K562 (cell line): ENCODE data around the gene TRAPPC12. TPM values are rescaled to one million over a fixed set of nuclear protein-coding genes. Genes with fewer than 3 reads are reported as not detected.

Experiments
- ATAC-seq: fragments of 200-7000 bp; cut with Tn5 transposase; 3 replicates; pipeline ENCODE4 v1.9.1; 2020; ENCODE audit warnings: moderate library complexity
- BruUV-seq: library from RNA; stranded (reverse); fragments of 400-500 nt; replicated peaks from 2 replicates; lab custom pipeline; 2021; lab: Mats Ljungman, UMichigan
- CTCF ChIA-PET: fragments of 300-600 bp; formaldehyde crosslinking; extraction: SDS; loops from one replicate; lab custom pipeline; 2021; ENCODE audit warnings: low intra/inter-chr PET ratio; lab: Yijun Ruan, JAX
- POLR2A ChIA-PET: fragments of 300-600, 350-650 bp; sonication (Branson Sonifier 250); formaldehyde crosslinking; extraction: SDS; loops from one replicate; lab custom pipeline; 2021; ENCODE audit warnings: antibody characterized with exemption, inconsistent platforms; lab: Yijun Ruan, JAX
- DNase-seq, 4 experiments: peaks; one replicate each; pipeline versions ENCODE4 v3.0.0 to v3.0.0-alpha.2; 2011 to 2018; ENCODE audit warnings: low spot score in 3 of 4, mixed read lengths in 3 of 4; ENCODE audit errors: extremely low read depth in 1 of 4
- FAIRE-seq: peaks from 2 replicates; lab custom pipeline; 2011; peaks lifted over from hg19 to GRCh38; lab: Jason Lieb, UNC
- H2AFZ ChIP-seq: 2 replicates; pipeline ENCODE4 v1.6.0; 2011; ENCODE audit warnings: low read depth, low read length, control low read depth, inconsistent platforms
- H3K27ac ChIP-seq: fragments of 200-600 bp; 3 replicates; pipeline ENCODE4 v1.8.0; 2011; ENCODE audit warnings: low read depth, mild to moderate bottlenecking, control low read depth, inconsistent platforms, low read length, moderate library complexity, mixed read lengths; ENCODE audit errors: extremely low read depth
- H3K27me3 ChIP-seq, 2 experiments: fragments of 300-600 bp in 1 of 2; 2 replicates in 1 of 2; 3 replicates in 1 of 2; pipeline versions ENCODE4 v1.6.0 to v1.8.0; 2011; ENCODE audit warnings: inconsistent platforms in 2 of 2, low read length in 2 of 2, mild to moderate bottlenecking in 1 of 2, mixed read lengths in 1 of 2, moderate library complexity in 1 of 2; ENCODE audit not compliant: control insufficient read depth in 2 of 2, insufficient read depth in 2 of 2
- H3K36me3 ChIP-seq: fragments of 300-600 bp; 3 replicates; pipeline ENCODE4 v1.8.0; 2011; ENCODE audit warnings: mild to moderate bottlenecking, low read length, inconsistent platforms; ENCODE audit not compliant: control insufficient read depth, insufficient read depth
- H3K4me1 ChIP-seq, 2 experiments: fragments of 200-600 bp in 1 of 2; replicated peaks in 1 of 2; 2 replicates in 1 of 2; 3 replicates in 1 of 2; pipeline versions ENCODE4 v1.5.1 to v1.8.0; 2011; ENCODE audit warnings: inconsistent platforms in 2 of 2, low read length in 2 of 2, mild to moderate bottlenecking in 1 of 2, mixed read lengths in 1 of 2, moderate library complexity in 1 of 2; ENCODE audit not compliant: control insufficient read depth in 2 of 2, insufficient read depth in 2 of 2
- H3K4me2 ChIP-seq: 2 replicates; pipeline ENCODE4 v1.6.1; 2011; ENCODE audit warnings: low read length, control low read depth, inconsistent platforms, mixed read lengths; ENCODE audit not compliant: insufficient read depth
- H3K4me3 ChIP-seq: fragments of 200-600 bp; sonication (generic), shearing (Covaris generic); 2 replicates; pipeline ENCODE4 v1.5.1; 2016; ENCODE audit warnings: control low read depth, inconsistent platforms
- H3K79me2 ChIP-seq: fragments of 200-600 bp; 3 replicates; pipeline ENCODE4 v1.8.0; 2011; ENCODE audit warnings: low read length, inconsistent platforms; ENCODE audit not compliant: control insufficient read depth, insufficient read depth
- H3K9ac ChIP-seq, 2 experiments: 2 replicates each; pipeline versions ENCODE4 v1.6.0 to v1.6.1; 2011; ENCODE audit warnings: low read depth in 2 of 2, low read length in 2 of 2, control low read depth in 1 of 2, inconsistent platforms in 1 of 2, mild to moderate bottlenecking in 1 of 2, mixed read lengths in 1 of 2; ENCODE audit not compliant: insufficient read depth in 1 of 2
- H3K9me1 ChIP-seq: one replicate; pipeline ENCODE4 v1.6.0; 2011; ENCODE audit warnings: inconsistent platforms, mild to moderate bottlenecking, low read length, moderate library complexity; ENCODE audit not compliant: control insufficient read depth, insufficient read depth
- H3K9me3 ChIP-seq: replicated peaks from 2 replicates; pipeline ENCODE4 v1.5.1; 2011; ENCODE audit warnings: low read depth, low read length, inconsistent platforms; ENCODE audit not compliant: control insufficient read depth, insufficient read depth
- H4K20me1 ChIP-seq: replicated peaks from 2 replicates; pipeline ENCODE4 v1.6.1; 2011; ENCODE audit warnings: low read length, inconsistent platforms, mixed read lengths; ENCODE audit not compliant: control insufficient read depth, insufficient read depth
- BACH1 ChIP-seq: fragments of 200-800 bp; sonication (Bioruptor generic); IDR thresholded peaks from 2 replicates; pipeline ENCODE4 v1.6.1; 2016; ENCODE audit warnings: missing genetic modification characterization, missing compliant biosample characterization
- CREB3 ChIP-seq: fragments of 450-650 bp; conservative IDR thresholded peaks from 2 replicates; pipeline ENCODE4 v1.6.1; 2016; ENCODE audit warnings: missing genetic modification characterization, low read depth, mild to moderate bottlenecking, missing compliant biosample characterization, moderate library complexity
- DACH1 ChIP-seq: fragments of 450-650 bp; IDR thresholded peaks from 2 replicates; pipeline ENCODE4 v1.6.1; 2018; ENCODE audit not compliant: partially characterized antibody
- MITF ChIP-seq: IDR thresholded peaks from 2 replicates; pipeline ENCODE4 v1.6.1; 2014; ENCODE audit warnings: antibody characterized with exemption
- NR2C1 ChIP-seq, 2 experiments: fragments of 450-650 bp; IDR thresholded peaks; 2 replicates each; pipeline ENCODE4 v1.6.1; 2017; ENCODE audit warnings: mild to moderate bottlenecking in 2 of 2, antibody characterized with exemption in 1 of 2, inconsistent platforms in 1 of 2, missing compliant biosample characterization in 1 of 2, missing genetic modification characterization in 1 of 2
- SRSF7 ChIP-seq: fragments of 200-400 bp; formaldehyde crosslinking; optimal IDR thresholded peaks from 2 replicates; pipeline ENCODE3; 2017; ENCODE audit warnings: mild to moderate bottlenecking, low read depth, low read length
- ZBED1 ChIP-seq: IDR thresholded peaks from 2 replicates; pipeline ENCODE4 v1.6.1; 2014
- ZFPM2 ChIP-seq: fragments of 250-450 bp; sonication (Bioruptor Pico); IDR thresholded peaks from 2 replicates; pipeline ENCODE4 v1.5.1; 2022; ENCODE audit warnings: mild to moderate bottlenecking
- ZNF408 ChIP-seq: fragments of 250-450 bp; sonication (Bioruptor Pico); IDR thresholded peaks from 2 replicates; pipeline ENCODE4 v1.4.0; 2020; ENCODE audit warnings: low read depth, mild to moderate bottlenecking, moderate library complexity
- ZNF561 ChIP-seq: fragments of 450-650 bp; formaldehyde crosslinking; conservative IDR thresholded peaks from 2 replicates; pipeline ENCODE4 v1.4.0; 2020; ENCODE audit warnings: mild to moderate bottlenecking, moderate library complexity
- ZNF583 ChIP-seq: fragments of 250-450 bp; sonication (Bioruptor Pico); IDR thresholded peaks from 2 replicates; pipeline ENCODE4 v1.4.0; 2020
- WGBS: fragments of 100-300 bp; shearing (Covaris generic); methylation state at CpG from one replicate; pipeline ENCODE4 v1.1.6; 2016; ENCODE audit warnings: low coverage, mixed read lengths; ENCODE audit not compliant: insufficient coverage; ENCODE audit errors: missing lambda C conversion rate; 5-methylcytosine and 5-hydroxymethylcytosine counted together
- in situ Hi-C: fragments of 300-500 bp; cut with MboI; formaldehyde crosslinking; loops from 4 replicates; pipeline ENCODE4 v1.15.0; 2018; ENCODE audit warnings: inconsistent platforms, mixed read lengths
- intact Hi-C: fragments of 100-400 bp; cut with micrococcal nuclease; formaldehyde crosslinking; loops from 2 replicates; pipeline ENCODE4 v1.14.2; 2022
- polyA plus RNA-seq, 8 experiments: library from polyadenylated mRNA; depleted of rRNA in 4 of 8; stranded (reverse) in 5 of 8; unstranded in 3 of 8; fragments of >200 nt; fragmentation: Nextera tagmentation in 2 of 8; fragmentation: Illumina TruSeq in 1 of 8; extraction: Ambion mirVana in 2 of 8; extraction: Trizol in 1 of 8; gene quantifications; 2 replicates each; pipeline versions ENCODE4 v1.2.1 to v1.2.3, GENCODE V29; 2011 to 2014; ENCODE audit warnings: inconsistent platforms in 1 of 8, missing spikeins in 1 of 8
- total RNA-seq, 7 experiments: library from RNA; depleted of rRNA in 6 of 7; stranded (reverse); fragments of >200 nt in 6 of 7; fragmentation: Illumina TruSeq in 2 of 7; extraction: Trizol in 2 of 7; gene quantifications; 2 replicates each; pipeline versions ENCODE4 v1.2.1 to v1.2.3, GENCODE V29; 2011 to 2021; ENCODE audit warnings: low replicate concordance in 1 of 7

Gene TRAPPC12
- total and polyA plus RNA-seq, 9 of the 15 experiments (the other 6 are each of a cell fraction or from before 2014, with no cell fraction given) = 8.0 to 75.2 (median 39.1) TPM

GRCh38 chr2:3344897-3345296 is 34.6 kb upstream of the TRAPPC12 start:
- in situ Hi-C loops (no loop called here), intact Hi-C loops (no loop called here)
- H3K79me2 ChIP-seq = no peaks in the 10 kb centered on the region
- no peak overlapping the region for H3K4me2 ChIP-seq
- no peaks in the 10 kb centered on the region for H3K27me3 ChIP-seq
- BruUV-seq = no TSS peak
- peaks cover 16% of the 10 kb centered on the region; the same call in 2 of the 3 replicates for H3K36me3 ChIP-seq
- ATAC-seq (no peak), FAIRE-seq (no peak), DNase-seq (no peak)
- H3K9me3 ChIP-seq = 0 out of 2 replicates have a peak, but pooled peaks cover 2% of the 10 kb centered on the region
- TF ChIP-seq MITF (no peak), ZNF561 (CRISPR knock-in tag) (no peak)
- H4K20me1 ChIP-seq = no peaks in the 10 kb centered on the region
- 87% methylated on average over 6 of the region's 6 CpGs for WGBS
- peaks cover 0 to 4% of the 10 kb centered on the region in 2 experiments; a peak in 1 of 5 replicates for H3K4me1 ChIP-seq
- no peak overlapping the region for H3K4me3 ChIP-seq
- ChIA-PET POLR2A (no interaction called here), CTCF (no interaction called here)
- H3K9me1 ChIP-seq = no peaks in the 10 kb centered on the region
- H3K9ac ChIP-seq = no peak overlapping the region
- H2AFZ ChIP-seq = no peak overlapping the region
- no peak overlapping the region for H3K27ac ChIP-seq

DNA sequence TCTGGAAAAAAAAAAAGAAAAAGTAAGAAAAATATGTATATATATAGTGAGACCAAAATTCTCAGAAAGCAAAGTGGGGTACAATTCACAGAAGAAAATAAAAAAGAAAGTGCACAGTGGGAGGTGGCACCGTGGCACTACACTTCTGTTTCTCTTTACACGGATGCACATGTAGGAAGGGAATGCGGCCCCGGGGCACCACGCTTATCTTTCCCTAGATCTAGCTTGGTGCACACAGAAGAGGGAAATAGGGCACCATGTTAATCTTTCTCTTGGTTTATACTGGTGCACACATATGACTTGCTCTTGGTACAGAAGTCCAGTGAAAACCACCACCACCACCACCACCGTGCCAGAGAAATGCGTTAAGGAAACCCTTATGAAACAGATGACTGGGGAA is 33.9 kb upstream of the TRAPPC12 start:
- in situ Hi-C loops = no loop called here
- POLR2A ChIA-PET = no interaction called here

More for the DNA sequence above, 33.9 kb upstream of the TRAPPC12 start:
- H3K9ac ChIP-seq = no peak overlapping the region
- no peak overlapping the region for H3K27ac ChIP-seq
- no peaks in the 10 kb centered on the region for H3K79me2 ChIP-seq
- no peaks in the 10 kb centered on the region for H4K20me1 ChIP-seq
- 95% methylated on average over 7 of the region's 7 CpGs for WGBS
- H3K4me2 ChIP-seq = no peak overlapping the region
- H2AFZ ChIP-seq = no peak overlapping the region
- DNase-seq (no peak), FAIRE-seq (no peak), ATAC-seq (no peak)
- CTCF ChIA-PET = no interaction called here
- intact Hi-C loops = no loop called here
- H3K9me1 ChIP-seq = no peaks in the 10 kb centered on the region
- H3K36me3 ChIP-seq = peaks cover 20% of the 10 kb centered on the region; the same call in 2 of the 3 replicates
- H3K4me3 ChIP-seq = no peak overlapping the region
- no peaks in the 10 kb centered on the region for H3K27me3 ChIP-seq
- BruUV-seq = no TSS peak
- peaks cover 0 to 4% of the 10 kb centered on the region in 2 experiments; a peak in 1 of 5 replicates for H3K4me1 ChIP-seq
- TF ChIP-seq SRSF7 (no peak), ZFPM2 (CRISPR knock-in tag) (no peak), CREB3 (tag) (no peak), BACH1 (tag) (no peak), NR2C1 (IDR thresholded peaks at IDR 0.05) (no peak), NR2C1 (tag; IDR thresholded peaks at IDR 0.05) (no peak), DACH1 (no peak), ZBED1 (no peak), ZNF583 (no peak), ZNF408 (CRISPR knock-in tag) (no peak)
- 0 out of 2 replicates have a peak, but pooled peaks cover 2% of the 10 kb centered on the region for H3K9me3 ChIP-seq
